Left ventricle myocardium inferior (tissue), 1 donor: ENCODE results near the gene SHISAL2B. TPM values are rescaled to one million over a fixed set of nuclear protein-coding genes. Genes with fewer than 3 reads are reported as not detected.

ENCODE experiments used
- DNase-seq: peaks from one replicate; pipeline ENCODE4 v3.0.0-alpha.2; 2020
- H3K27ac ChIP-seq: fragments of 200-600 bp; replicated peaks from 2 replicates; pipeline ENCODE4 v1.8.0; 2021
- H3K27me3 ChIP-seq: fragments of 200-600 bp; 2 replicates; pipeline ENCODE4 v1.8.0; 2021; ENCODE audit warnings: low read depth
- H3K36me3 ChIP-seq: fragments of 200-600 bp; 2 replicates; pipeline ENCODE4 v1.8.0; 2021
- H3K4me1 ChIP-seq: fragments of 200-600 bp; 2 replicates; pipeline ENCODE4 v1.8.0; 2021
- H3K4me3 ChIP-seq: fragments of 200-600 bp; 2 replicates; pipeline ENCODE4 v1.8.0; 2021; ENCODE audit warnings: mild to moderate bottlenecking, moderate library complexity
- H3K9me3 ChIP-seq: fragments of 200-600 bp; replicated peaks from 2 replicates; pipeline ENCODE4 v1.8.0; 2021
- intact Hi-C: fragments of 100-400 bp; cut with micrococcal nuclease; formaldehyde crosslinking; loops from one replicate; pipeline ENCODE4 v1.11.0; 2022
- total RNA-seq: library from RNA; stranded (reverse); fragmentation: NEBNext Ultra II Directional; extraction: Animal tissue kit (Norgen Biotek cat#: 25700); gene quantifications from one replicate; pipeline ENCODE4 v1.2.1, GENCODE V29; 2021
- TF ChIP-seq, protein P1 (sequence below): fragments of 200-600 bp; IDR thresholded peaks from 2 replicates; pipeline ENCODE4 v1.8.0; 2021; ENCODE audit warnings: antibody characterized with exemption, mild to moderate bottlenecking, borderline replicate concordance
- donor health status: DM: no; HTN: yes; CAD: no; lungs with severe emphysema.

The SHISAL2B gene
- total RNA-seq, 1 donor from 2014 or later: not detected

DNA sequence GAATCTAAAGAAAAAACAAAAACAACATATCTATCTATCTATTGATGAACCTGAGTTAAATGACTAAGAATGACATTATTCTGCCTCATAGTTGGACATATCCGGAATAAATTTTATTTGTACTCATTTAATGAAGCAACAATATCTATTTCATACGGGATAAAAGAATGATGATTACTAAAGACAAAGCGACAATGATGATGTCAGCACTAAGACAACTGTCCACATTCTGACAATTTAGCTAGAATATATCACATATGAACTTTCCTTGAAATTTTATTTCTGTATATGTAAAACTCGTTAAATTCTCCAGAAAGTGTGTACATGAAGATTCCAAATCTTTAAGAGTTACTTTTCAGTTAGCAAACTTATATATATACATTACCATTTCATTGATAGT is 23.2 kb upstream of the SHISAL2B start:
- no peak for DNase-seq
- intact Hi-C loops: no loop called here
- Histone ChIP-seq H3K9me3 (peaks cover 2% of the 10 kb centered on the region), H3K36me3 (no peaks in the 10 kb centered on the region), H3K27ac (no peak overlapping the region), H3K27me3 (peaks cover 24% of the 10 kb centered on the region), H3K4me1 (no peaks in the 10 kb centered on the region), H3K4me3 (no peak overlapping the region)
- TF ChIP-seq, protein P1, sequence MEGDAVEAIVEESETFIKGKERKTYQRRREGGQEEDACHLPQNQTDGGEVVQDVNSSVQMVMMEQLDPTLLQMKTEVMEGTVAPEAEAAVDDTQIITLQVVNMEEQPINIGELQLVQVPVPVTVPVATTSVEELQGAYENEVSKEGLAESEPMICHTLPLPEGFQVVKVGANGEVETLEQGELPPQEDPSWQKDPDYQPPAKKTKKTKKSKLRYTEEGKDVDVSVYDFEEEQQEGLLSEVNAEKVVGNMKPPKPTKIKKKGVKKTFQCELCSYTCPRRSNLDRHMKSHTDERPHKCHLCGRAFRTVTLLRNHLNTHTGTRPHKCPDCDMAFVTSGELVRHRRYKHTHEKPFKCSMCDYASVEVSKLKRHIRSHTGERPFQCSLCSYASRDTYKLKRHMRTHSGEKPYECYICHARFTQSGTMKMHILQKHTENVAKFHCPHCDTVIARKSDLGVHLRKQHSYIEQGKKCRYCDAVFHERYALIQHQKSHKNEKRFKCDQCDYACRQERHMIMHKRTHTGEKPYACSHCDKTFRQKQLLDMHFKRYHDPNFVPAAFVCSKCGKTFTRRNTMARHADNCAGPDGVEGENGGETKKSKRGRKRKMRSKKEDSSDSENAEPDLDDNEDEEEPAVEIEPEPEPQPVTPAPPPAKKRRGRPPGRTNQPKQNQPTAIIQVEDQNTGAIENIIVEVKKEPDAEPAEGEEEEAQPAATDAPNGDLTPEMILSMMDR: no peak

DNA sequence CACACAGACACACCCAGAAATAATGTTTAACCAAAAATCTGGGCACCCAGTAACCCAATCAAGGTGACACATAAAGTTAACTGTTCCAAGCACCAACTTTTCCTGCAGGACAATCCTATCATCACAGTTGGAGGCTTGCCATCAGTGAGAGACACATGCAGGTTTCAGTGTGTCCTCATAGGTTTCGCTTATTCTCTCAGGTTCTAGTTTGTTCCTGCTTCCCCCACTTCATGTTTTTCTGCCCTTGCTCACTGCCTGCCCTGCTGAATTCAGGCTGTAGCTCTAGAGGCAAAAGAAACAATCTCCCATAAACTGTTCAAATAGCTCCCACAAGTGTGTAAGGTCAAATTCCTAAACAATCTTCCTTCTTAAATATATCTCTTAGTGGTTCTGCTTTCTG is 20.0 kb upstream of the SHISAL2B start:
- no peak overlapping the region for H3K4me3 ChIP-seq
- intact Hi-C loops: no loop called here
- H3K36me3 ChIP-seq: no peaks in the 10 kb centered on the region
- DNase-seq: no peak
- peaks cover 6% of the 10 kb centered on the region for H3K9me3 ChIP-seq
- H3K27me3 ChIP-seq: peaks cover 2% of the 10 kb centered on the region
- H3K27ac ChIP-seq: no peak overlapping the region
- TF ChIP-seq, protein P1: no peak
- H3K4me1 ChIP-seq: no peaks in the 10 kb centered on the region

DNA sequence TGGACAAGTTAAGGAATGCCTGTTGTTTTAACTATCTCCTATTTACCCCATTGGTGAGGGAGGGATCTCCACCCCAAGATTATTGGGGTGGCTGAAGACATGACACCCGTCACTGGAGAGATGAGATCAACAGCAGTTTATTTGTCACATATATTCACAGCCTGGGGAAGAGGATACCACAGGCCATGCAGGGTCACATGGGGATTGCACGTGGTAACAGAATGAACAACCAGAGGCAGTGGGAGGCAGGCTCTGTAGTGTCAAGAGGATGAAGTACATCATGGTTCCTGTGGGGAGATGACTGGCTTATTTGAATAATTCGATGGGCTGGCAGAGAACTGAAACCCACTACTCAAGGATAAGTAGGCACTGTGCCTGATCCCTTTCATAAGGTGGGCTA is 18.6 kb upstream of the SHISAL2B start:
- peaks cover 5% of the 10 kb centered on the region for H3K27me3 ChIP-seq
- TF ChIP-seq, protein P1: no peak
- peaks cover 6% of the 10 kb centered on the region for H3K9me3 ChIP-seq
- no peaks in the 10 kb centered on the region for H3K36me3 ChIP-seq
- H3K27ac ChIP-seq: no peak overlapping the region
- intact Hi-C loops: no loop called here
- no peaks in the 10 kb centered on the region for H3K4me1 ChIP-seq
- no peak overlapping the region for H3K4me3 ChIP-seq
- no peak for DNase-seq

DNA sequence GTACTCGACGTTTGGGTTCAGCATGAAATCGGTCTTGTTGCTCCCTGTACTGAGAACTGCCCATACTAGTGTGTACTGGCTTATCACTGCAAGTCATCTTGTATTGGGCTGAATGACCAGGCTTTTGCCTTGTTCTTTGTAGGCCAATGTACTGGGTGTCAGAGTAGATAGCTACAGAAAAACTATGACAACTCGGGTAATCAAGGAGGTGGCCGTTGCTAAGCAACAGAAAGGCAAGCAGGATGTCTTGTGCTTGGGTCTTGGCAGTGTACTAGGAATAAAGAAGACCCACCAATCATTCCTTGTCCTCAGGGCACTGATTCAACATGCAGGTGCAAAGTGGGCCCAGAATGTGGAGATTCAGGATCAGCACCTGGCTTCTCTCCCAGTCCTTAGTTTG is 11.9 kb upstream of the SHISAL2B start:
- no peak for DNase-seq
- no peaks in the 10 kb centered on the region for H3K36me3 ChIP-seq
- no peak overlapping the region for H3K4me3 ChIP-seq
- intact Hi-C loops: no loop called here
- no peaks in the 10 kb centered on the region for H3K9me3 ChIP-seq
- no peak overlapping the region for H3K27ac ChIP-seq
- TF ChIP-seq, protein P1: no peak
- H3K4me1 ChIP-seq: no peaks in the 10 kb centered on the region
- H3K27me3 ChIP-seq: peaks cover 5% of the 10 kb centered on the region

DNA sequence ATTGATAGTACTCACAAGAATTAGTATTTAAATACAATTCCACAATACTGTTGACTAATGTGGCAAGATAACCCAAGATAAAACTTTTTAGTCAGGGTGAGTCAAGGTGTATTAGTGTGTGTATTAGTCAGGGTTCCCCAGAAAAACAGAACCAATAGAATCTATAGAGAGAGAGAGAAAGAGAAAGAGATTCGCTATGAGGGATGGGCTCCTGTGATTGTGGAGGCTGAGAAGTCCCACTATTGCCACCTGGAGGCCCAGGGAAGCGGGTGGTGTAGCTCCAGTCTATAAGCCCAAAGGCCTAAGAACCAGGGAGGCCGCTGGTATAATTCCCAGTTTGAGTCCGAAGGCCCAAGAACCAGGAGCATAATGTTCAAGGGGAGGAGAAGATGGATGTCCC is 10.0 kb upstream of the SHISAL2B start:
- H3K27ac ChIP-seq: no peak overlapping the region
- H3K27me3 ChIP-seq: peaks cover 3% of the 10 kb centered on the region
- intact Hi-C loops: no loop called here
- DNase-seq: no peak
- H3K4me3 ChIP-seq: no peak overlapping the region
- H3K4me1 ChIP-seq: no peaks in the 10 kb centered on the region
- H3K36me3 ChIP-seq: no peaks in the 10 kb centered on the region
- H3K9me3 ChIP-seq: no peaks in the 10 kb centered on the region
- TF ChIP-seq, protein P1: no peak

DNA sequence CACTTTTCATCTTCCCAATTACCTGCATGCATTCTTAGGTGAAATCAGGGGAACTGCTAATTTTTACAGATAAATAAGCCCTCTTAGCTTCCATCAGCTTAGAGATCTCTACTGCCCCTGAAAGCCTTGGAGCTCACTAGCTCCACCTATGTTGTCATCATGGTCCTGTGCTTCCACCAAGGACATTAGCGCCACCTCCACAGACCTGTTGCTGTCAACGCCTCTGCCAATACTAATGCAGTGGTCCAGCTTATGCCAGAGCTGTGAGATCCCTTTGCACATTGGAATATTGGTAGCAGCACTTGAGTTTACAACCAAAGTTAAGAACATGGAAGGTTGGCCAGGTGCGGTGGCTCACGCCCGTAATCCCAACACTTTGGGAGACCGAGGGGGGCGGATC is 7.7 kb upstream of the SHISAL2B start:
- no peaks in the 10 kb centered on the region for H3K9me3 ChIP-seq
- H3K4me3 ChIP-seq: no peak overlapping the region
- no peak overlapping the region for H3K27ac ChIP-seq
- no peaks in the 10 kb centered on the region for H3K36me3 ChIP-seq
- TF ChIP-seq, protein P1: no peak
- intact Hi-C loops: no loop called here
- peaks cover under 1% of the 10 kb centered on the region for H3K27me3 ChIP-seq
- no peak for DNase-seq
- no peaks in the 10 kb centered on the region for H3K4me1 ChIP-seq
